ENCODE data around the gene SIRT2. TPM values are rescaled to one million over a fixed set of nuclear protein-coding genes. Genes with fewer than 3 reads are reported as not detected.

SIRT2 gene
- total and polyA plus RNA-seq, 2 of the 13 experiments (the other 11 are each of a cell fraction or from before 2014, with no cell fraction given): 22.3 to 26.1 TPM

- TF ChIP-seq RARG (CRISPR knock-in tag; IDR thresholded peaks at IDR 0.05; ENCODE audit: low read depth) (no peak; the same call in 1 of the 2 replicates), SATB2 (CRISPR knock-in tag; IDR thresholded peaks at IDR 0.05) (no peak), RFX1 (IDR thresholded peaks at IDR 0.05) (no peak), ATF4 (CRISPR knock-in tag; IDR thresholded peaks at IDR 0.05) (no peak), ZNF563 (CRISPR knock-in tag; IDR thresholded peaks at IDR 0.05) (peak; percentile 79; the same call in 1 of the 2 replicates), MAF1 (CRISPR knock-in tag; IDR thresholded peaks at IDR 0.05; ENCODE audit: borderline replicate concordance) (no peak; the same call in 1 of the 2 replicates), SIX4 (CRISPR knock-in tag; IDR thresholded peaks at IDR 0.05) (no peak), ZNF121 (CRISPR knock-in tag; IDR thresholded peaks at IDR 0.05) (no peak), ZNF292 (CRISPR knock-in tag; IDR thresholded peaks at IDR 0.05; ENCODE audit: borderline replicate concordance, low read depth) (no peak), KLF9 (CRISPR knock-in tag; IDR thresholded peaks at IDR 0.05; ENCODE audit: low read depth) (0 out of 2 replicates have a peak, but pooled peaks have one; percentile 12), ZNF672 (CRISPR knock-in tag; IDR thresholded peaks at IDR 0.05) (no peak), FIP1L1 (IDR thresholded peaks at IDR 0.05; ENCODE audit: borderline replicate concordance, insufficient read depth, low read depth, low read length) (no peak), SIX1 (CRISPR knock-in tag; IDR thresholded peaks at IDR 0.05; ENCODE audit: borderline replicate concordance) (no peak), ZBTB14 (CRISPR knock-in tag; IDR thresholded peaks at IDR 0.05) (no peak), PBX2 (CRISPR knock-in tag; IDR thresholded peaks at IDR 0.05) (peak; percentile 52), TOE1 (CRISPR knock-in tag; IDR thresholded peaks at IDR 0.05) (no peak), RBFOX2 (IDR thresholded peaks at IDR 0.05; ENCODE audit: low read depth, low read length) (no peak), ZKSCAN1 (IDR thresholded peaks at IDR 0.05; ENCODE audit: low read length) (no peak), ZNF264 (CRISPR knock-in tag; IDR thresholded peaks at IDR 0.05) (0 out of 2 replicates have a peak, but pooled peaks have one; percentile 17), SP5 (CRISPR knock-in tag; IDR thresholded peaks at IDR 0.05; ENCODE audit: borderline replicate concordance, low read depth) (peak; percentile 92), PHF5A (CRISPR knock-in tag; IDR thresholded peaks at IDR 0.05; ENCODE audit: low read depth, unreplicated experiment) (no peak), SMARCE1 (IDR thresholded peaks at IDR 0.05; ENCODE audit: borderline replicate concordance) (no peak), ZNF75D (CRISPR knock-in tag; IDR thresholded peaks at IDR 0.05; ENCODE audit: borderline replicate concordance) (no peak), MXD1 (CRISPR knock-in tag; IDR thresholded peaks at IDR 0.05) (no peak), IKZF4 (CRISPR knock-in tag; IDR thresholded peaks at IDR 0.05; ENCODE audit: borderline replicate concordance, low read depth, not compliant biosample characterization) (no peak), E2F5 (CRISPR knock-in tag; conservative IDR thresholded peaks at IDR 0.05) (no peak)
Observed at GRCh38 chr19:38831142-38831605, 68.2 kb downstream of the SIRT2 start (continued).

All from HepG2 (cell line).